IPS DF 19.7 (cell line): ENCODE data around the gene TSSK6.
A peak's percentile ranks its signal among the peaks of the same experiment; 100 is the strongest.

Experiments used
- DNase-seq: peaks from one replicate; pipeline ENCODE4 v3.0.0-alpha.2; 2013; ENCODE audit warnings: low read depth, low spot score

TSSK6 gene

GRCh38 chr19:19464339-19465098 lies 50.8 kb downstream of the TSSK6 start:
- DNase-seq = peak; percentile 76
